ENCODE data around the gene INTS2.

Gene INTS2

DNA sequence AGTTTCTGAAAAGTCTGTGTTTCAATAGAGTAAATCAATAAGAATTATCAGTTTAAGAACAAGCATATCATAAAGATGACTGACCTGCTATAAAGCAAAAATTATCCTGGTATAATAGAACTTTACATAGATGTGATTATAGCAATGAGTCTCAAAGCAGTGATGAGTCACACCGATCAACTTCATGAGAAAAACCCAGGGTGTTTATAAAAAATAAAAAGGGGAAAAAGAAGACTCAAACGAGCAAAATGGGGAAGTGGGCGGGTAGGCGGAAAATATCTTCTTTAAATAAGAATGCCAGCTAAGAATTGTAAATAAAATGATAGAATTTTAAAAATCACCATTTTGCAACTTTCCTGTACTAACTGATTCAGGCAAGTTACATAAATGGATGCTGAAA, 111.2 kb downstream of the INTS2 start:
- no peak for DNase-seq

- DNase-seq, result no peak
Observed at GRCh38 chr17:61815863-61816503, 111.8 kb downstream of the INTS2 start.

All from NCI-H1048 (cell line).